ENCODE results near the gene TEF.

DNA sequence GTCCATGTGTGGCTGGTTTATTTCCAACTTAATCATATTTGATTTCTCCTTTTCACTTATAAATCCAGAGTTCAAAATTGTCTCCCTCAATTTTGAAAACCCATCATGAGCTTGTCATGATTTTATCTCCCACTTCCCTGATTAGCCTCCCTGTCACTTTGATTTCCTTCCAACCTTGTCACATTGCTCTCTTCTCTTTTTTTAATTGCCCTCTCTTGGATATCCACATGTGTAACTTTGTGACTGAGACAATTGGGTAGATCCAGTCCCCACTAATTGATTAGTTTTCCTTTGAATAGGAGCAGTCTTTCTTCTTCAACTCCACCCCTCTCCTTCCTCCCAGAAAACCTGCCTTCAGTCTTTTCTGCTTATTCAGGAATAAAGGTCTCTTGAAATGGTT, 2.4 kb downstream of the TEF start:
- TF ChIP-seq, protein P1, sequence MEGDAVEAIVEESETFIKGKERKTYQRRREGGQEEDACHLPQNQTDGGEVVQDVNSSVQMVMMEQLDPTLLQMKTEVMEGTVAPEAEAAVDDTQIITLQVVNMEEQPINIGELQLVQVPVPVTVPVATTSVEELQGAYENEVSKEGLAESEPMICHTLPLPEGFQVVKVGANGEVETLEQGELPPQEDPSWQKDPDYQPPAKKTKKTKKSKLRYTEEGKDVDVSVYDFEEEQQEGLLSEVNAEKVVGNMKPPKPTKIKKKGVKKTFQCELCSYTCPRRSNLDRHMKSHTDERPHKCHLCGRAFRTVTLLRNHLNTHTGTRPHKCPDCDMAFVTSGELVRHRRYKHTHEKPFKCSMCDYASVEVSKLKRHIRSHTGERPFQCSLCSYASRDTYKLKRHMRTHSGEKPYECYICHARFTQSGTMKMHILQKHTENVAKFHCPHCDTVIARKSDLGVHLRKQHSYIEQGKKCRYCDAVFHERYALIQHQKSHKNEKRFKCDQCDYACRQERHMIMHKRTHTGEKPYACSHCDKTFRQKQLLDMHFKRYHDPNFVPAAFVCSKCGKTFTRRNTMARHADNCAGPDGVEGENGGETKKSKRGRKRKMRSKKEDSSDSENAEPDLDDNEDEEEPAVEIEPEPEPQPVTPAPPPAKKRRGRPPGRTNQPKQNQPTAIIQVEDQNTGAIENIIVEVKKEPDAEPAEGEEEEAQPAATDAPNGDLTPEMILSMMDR (IDR thresholded peaks at IDR 0.05) = no peak
- TF ChIP-seq POLR2A (IDR thresholded peaks at IDR 0.05) = no peak

Data from thyroid gland (tissue), 4 donors.